Measurements from ENCODE around the gene SLC26A1.

The SLC26A1 gene

DNA sequence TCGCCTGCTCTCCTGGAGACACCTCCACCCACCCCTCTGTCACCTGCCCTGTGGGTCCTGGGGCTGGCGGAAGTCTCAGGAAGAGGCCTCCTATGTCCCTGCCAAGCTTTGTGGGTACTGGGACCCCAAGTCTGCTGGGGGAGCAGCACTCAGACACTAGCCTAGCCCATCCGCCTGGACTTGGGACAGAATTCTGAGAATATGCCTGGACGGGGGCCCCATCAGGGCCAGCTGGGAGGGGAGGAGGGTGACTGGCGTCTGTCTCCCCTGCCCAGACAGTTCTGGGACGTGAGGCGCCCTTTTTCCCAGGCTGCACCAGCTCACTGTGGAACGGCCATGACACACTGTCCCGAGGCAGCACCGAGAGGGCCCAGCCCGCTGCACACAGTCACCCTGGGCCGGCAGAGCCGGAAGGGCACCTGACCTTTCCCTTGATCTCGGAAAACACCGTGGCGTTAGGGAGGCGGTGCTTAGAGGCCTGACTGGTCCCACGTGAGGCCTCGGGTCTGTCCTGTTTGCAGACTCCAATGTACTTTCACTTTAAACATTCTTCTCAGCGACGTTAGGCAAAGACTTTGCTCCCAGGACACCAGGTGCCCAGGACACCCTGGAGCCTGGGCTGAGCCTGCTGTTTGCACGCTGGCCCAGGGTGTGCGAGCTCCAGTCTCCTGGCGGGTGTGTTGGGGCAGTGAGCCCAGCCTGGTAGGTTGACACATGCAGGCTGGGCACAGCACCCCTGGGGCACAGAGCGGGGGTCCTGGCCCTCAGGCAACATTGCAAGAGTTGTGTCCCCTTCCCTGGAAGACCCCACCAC lies 700 bp downstream of the SLC26A1 start:
- no peak for TF ChIP-seq ZNF274 (IDR thresholded peaks at IDR 0.05; ENCODE audit: low read depth, low read length)
- H3K4me3 ChIP-seq (ENCODE audit: low read length), result no peak overlapping the region

DNA sequence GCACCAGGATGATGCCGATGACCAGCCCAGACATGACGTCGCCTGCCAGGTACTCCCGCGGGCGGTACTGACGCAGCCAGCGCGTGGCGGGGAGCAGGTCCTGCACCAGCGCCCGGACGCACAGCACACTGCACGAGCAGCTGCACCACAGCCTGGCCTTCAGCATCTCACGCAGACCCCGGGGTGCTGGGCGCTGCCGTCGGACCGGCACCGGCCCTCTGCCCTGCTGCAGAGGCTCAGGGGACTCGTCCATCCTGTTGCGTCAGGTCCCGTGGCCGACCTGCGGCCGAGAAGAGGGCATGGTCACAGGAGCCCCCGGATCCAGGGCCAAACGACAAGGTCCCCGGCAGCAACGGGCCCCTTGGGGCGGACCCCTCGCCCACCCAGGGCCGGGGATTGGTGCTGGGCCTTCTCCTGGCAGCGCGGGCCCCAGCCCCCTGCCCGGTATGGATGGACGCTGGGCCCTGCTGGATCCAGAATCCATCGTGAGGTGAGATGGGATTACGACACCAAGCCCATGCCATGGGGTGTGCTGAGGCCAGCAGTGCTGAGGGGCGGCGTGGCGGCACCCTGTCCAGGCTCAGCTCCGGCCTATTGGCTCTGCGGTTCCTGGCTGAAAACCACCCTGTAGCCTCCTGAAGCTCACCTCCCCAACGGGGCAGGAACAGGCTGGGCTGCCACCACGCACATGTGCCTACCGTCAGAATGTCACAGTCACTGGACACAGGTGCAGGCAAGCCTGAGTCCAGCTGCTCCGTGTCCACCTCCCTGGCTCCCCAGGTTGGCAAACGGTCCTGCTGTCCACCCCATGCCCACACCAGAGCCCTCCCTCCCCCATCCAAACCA lies 1.5 kb downstream of the SLC26A1 start:
- H3K4me3 ChIP-seq (ENCODE audit: low read length), result no peak overlapping the region
- no peak for TF ChIP-seq ZNF274 (IDR thresholded peaks at IDR 0.05; ENCODE audit: low read depth, low read length)

DNA sequence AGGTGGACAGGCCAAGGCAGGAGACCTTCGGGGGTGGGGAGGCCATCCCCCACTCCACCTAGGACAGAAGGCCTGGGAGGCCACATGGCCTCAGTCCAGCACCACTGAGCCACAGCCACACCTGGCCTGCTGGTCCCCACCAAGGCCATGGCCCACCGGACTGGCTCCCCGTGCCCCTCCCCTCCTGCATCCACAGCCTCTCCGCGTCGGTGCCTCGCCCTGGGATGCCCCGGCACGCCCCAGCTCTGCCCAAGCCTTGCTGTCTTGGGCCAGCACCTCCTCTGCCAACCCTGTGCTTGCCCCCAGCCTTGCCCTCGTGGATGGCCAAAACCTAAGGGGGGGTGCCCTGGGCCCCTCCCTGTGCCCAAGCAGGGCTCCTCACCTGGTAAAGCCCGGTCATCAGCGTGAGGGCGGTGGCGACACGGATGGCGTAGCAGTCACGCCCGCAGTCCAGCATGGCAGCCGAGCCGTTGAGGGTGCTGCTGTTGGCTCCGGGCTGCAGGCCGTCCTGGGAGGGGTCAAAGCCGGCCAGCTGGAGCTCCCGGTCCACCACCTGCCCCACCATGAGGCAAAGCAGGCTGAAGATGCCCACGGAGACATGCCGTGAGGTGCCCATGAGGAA lies 2.3 kb downstream of the SLC26A1 start:
- no peak overlapping the region for H3K4me3 ChIP-seq (ENCODE audit: low read length)
- no peak for TF ChIP-seq ZNF274 (IDR thresholded peaks at IDR 0.05; ENCODE audit: low read depth, low read length)

DNA sequence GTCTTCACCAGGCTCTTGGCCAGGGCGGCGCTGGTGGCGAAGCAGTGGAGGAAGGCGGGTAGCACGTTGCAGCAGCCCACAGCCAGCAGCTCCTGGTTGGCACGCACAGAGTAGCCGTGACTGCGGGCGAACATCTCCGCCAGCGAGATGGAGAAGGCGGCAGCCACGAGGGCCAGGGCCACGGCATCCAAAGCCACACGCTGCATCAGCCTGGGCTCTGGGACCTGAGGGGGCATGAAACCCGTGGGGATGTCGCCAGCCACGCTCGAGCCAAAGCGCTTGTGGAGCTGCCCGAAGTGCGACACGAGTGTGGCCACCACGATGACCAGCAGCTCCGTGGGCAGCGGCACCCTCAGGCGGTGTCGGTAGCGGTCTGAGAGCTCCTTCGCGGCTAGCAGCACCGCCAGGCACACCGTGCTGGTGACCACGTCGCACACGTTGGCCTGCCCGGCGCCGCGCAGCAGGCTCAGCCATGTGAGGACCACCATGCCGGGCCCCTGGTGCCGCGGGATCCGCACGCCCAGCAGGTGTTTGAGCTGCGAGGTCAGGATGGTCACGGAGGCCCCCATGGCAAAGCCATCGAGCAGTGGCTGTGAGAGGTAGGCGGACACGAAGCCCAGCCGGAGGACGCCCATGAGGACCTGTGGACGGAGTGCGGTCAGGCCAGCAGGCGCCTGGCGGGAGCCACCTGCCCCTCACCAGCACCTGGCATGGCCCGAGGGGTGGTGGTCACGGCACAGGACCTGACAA lies 3.3 kb downstream of the SLC26A1 start:
- no peak overlapping the region for H3K4me3 ChIP-seq (ENCODE audit: low read length)
- TF ChIP-seq ZNF274 (IDR thresholded peaks at IDR 0.05; ENCODE audit: low read depth, low read length), result no peak

DNA sequence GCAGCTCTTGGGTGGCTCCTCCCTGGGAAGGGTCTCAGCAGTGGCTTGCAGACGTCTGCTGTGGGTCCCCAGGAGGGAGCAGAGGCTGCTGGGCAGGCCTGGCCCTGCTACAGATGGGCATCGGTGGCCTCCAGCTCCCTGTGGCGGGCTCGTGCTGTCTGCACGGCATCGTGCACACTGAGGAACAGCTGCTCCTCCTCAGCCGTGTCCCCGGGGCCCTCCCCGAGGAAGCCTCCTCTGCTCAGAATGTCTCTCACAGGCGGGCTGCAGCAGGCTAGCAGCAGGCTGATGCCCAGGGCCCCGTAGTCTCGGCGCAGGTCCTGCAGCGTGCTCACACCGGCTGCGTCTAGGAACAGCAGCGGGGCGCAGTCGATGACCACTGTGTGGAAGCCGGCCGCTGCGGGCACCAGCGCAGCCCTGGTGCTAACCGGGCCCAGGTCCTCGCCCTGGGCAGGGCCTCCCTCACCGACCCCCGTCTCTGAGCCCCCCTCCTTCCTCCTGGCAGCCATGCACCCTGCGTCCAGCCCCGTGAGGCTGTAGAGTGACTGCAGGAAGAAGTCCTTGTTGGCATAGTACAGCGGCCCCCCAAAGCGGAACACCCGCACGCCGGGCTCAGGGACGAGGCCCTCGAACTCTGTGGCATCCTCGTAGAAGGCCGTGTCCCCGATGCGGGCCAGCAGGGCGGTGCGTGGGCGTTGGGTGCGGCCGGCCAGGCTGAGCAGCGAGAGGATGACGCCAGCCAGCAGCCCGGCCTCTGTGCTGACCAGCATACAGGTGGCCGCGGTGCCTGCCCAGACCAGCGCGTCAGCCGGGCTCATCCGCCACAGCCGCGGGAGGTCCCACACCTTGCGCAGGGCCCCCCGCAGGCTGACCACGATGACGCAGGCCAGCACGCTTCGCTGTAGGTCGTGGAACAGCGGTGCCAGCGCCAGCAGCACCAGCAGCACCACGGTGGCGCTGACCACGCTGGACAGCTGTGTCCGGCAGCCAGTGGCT lies 4.2 kb downstream of the SLC26A1 start:
- TF ChIP-seq ZNF274 (IDR thresholded peaks at IDR 0.05; ENCODE audit: low read depth, low read length), result no peak
- no peak overlapping the region for H3K4me3 ChIP-seq (ENCODE audit: low read length)

DNA sequence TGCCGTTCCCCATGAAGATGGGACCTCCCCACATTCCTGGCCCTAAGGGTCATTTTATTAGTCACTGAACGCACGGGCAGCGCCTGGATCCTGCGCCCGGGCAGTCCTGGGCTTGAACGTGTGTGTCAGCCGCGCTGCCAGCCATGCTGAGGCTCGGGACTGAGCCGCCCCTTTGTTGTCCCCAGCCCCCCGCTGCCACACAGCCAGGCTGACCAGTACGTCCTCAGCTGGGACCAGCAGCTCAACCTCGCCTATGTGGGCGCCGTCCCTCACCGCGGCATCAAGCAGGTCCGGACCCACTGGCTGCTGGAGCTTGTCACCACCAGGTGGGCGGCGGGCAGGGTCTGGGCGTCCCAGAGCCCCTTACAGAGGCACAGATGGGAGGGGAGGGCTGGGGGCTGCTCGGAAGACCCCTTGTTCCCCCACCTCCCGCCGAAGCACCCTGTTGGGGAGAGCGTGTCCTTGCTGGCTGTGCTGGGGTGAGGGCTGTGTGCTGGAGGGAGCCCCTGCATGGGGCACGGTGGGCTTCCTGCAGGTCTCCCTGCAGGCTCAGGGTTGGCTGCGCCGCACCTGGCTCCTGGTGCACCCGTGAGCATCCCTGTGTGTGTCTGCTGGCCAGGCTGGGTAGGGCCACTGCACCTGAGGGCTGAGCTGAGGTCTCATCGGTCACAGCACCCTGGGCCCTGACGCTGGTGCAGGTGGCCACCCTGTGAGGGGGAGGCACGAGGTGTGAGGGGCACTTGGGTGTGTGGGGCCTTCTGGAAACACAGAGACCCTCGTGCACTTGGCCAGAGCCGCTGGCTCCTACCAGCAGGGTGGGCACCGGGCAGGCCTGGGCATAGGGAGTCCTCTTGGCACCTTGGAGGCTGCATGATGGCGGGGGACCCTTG lies 5.3 kb downstream of the SLC26A1 start:
- no peak for TF ChIP-seq ZNF274 (IDR thresholded peaks at IDR 0.05; ENCODE audit: low read depth, low read length)
- H3K4me3 ChIP-seq (ENCODE audit: low read length), result no peak overlapping the region; the same call in 1 of the 2 replicates

DNA sequence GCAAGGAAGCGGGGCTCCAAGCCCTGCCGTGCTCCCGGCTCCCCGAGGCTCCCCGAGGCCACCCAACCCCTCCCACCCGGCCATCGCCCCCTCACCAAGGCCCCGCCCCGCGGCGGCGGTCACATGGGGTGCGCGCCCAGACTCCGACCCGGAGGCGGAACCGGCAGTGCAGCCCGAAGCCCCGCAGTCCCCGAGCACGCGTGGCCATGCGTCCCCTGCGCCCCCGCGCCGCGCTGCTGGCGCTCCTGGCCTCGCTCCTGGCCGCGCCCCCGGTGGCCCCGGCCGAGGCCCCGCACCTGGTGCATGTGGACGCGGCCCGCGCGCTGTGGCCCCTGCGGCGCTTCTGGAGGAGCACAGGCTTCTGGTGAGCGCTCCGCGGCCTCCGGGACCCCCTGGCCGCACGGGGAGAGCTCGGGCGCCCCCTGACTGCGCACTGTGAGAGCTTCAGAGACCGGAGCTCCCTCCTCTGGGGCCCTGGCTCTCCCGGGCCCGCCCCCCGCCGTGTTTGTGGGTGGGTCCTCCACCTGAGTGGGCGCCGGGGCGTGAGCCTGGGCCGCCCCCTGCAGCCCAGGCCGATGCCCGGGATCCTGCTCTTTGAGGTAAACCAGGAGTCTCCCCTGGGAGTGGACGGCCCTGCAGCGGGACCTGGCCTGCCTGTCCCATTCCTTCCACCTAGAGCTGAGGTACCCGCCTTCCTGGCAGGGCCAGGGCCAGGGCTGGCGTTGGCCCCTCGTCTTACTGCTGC lies 6.2 kb downstream of the SLC26A1 start, which contains the start of gene IDUA:
Gene IDUA, plus strand, starts transcription at position 166 of the 745 bp plus-strand sequence. Its CDS starts 41 bp downstream, at position 207.
- H3K4me3 ChIP-seq (ENCODE audit: low read length), result peak within 1 kb of the TSS; percentile 57
- TF ChIP-seq ZNF274 (IDR thresholded peaks at IDR 0.05; ENCODE audit: low read depth, low read length), result no peak

DNA sequence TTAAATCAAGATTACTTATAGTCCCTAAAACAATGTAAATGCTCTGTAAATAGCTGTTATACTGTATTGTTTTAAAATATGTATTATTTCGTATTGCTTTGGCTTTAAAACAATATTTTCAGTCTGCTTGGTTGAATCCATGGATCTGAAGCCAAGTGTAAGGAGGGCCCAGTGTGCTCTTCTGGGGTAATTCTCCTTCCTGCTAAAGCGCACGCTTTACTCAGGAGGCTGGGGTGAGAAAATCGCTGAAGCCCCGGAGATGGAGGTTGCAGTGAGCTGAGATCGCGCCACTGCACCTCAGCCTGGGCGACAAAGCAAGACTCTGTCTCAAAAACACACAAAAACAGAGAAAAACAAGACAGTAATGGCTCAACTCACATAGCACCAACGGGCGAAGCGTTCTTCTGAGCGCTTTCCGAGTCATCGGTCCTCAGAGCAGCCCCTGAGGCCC lies 6.8 kb downstream of the SLC26A1 start:
- no peak for TF ChIP-seq ZNF274 (IDR thresholded peaks at IDR 0.05; ENCODE audit: low read depth, low read length)
- peak overlapping the region; percentile 57 for H3K4me3 ChIP-seq (ENCODE audit: low read length)

DNA sequence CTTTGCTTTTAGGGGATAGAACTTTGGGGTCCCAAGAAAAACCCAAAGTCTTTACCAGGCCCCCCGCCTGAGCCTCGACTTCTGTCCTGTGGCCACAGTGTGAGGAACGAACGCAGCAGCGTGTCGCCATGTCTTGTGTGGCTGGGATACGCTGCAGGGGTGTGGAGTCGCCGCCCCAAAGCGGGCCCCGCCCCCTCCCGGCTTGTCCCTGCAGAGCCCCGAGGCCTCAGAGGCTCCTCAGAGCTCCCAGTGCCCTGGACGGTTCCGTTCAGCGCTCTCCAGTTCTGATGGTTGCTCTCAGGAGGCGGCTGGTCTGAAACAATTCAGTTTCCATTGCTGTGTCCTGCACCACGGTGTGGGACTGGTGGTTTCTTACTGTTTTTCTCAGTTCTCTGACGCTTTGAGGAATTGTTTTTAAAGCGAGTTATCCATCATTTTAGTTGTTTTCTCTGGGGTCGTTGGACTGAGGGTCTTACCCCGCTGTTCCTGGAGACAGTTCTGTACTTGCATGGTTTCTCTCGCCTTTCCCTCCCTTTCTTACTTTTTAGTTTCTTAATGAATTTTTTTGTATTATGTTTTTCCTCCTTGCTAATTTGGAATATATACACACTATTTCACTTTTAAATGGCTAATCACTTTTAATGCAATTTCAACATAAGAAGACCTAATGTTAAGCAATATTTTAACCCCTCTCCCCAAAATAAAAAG lies 7.9 kb downstream of the SLC26A1 start:
- no peak for TF ChIP-seq ZNF274 (IDR thresholded peaks at IDR 0.05; ENCODE audit: low read depth, low read length)
- no peak overlapping the region for H3K4me3 ChIP-seq (ENCODE audit: low read length)

DNA sequence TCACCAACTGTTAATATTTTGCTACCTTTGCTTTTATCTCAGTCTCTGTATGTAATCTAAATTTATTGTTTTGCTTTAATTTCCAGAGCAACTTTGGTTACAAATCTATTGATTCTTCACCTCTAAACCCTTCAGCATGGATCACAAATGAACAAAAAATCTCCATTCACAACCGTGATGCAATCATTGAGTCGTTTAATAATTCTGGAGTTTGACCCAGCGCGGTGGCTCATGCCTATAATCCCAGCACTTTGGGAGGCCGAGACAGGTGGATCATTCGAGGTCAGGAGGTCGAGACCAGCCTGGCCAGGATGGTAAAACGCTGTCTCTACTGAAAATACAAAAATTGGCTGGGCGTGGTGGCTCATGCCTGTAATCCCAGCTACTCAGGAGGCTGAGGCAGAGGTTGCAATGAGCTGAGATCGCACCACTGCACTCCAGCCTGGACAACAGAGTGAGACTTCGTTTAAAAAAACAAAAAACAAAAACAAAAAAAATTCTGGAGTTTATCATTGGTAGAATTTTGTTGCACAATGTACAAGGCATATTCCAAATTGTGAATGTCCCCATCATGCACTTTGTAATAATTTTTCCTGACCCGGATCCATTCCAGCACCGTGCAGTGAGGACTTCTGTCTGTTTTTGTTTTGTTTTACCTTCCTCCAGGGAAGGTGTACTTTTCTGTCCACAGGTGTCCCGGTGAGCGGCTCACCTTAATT lies 8.7 kb downstream of the SLC26A1 start:
- no peak overlapping the region for H3K4me3 ChIP-seq (ENCODE audit: low read length)

More for the DNA sequence above, 8.7 kb downstream of the SLC26A1 start:
- TF ChIP-seq ZNF274 (IDR thresholded peaks at IDR 0.05; ENCODE audit: low read depth, low read length), result no peak

Data from GM08714 (cell line).